ENCODE results near the gene PSMB2.

DNA sequence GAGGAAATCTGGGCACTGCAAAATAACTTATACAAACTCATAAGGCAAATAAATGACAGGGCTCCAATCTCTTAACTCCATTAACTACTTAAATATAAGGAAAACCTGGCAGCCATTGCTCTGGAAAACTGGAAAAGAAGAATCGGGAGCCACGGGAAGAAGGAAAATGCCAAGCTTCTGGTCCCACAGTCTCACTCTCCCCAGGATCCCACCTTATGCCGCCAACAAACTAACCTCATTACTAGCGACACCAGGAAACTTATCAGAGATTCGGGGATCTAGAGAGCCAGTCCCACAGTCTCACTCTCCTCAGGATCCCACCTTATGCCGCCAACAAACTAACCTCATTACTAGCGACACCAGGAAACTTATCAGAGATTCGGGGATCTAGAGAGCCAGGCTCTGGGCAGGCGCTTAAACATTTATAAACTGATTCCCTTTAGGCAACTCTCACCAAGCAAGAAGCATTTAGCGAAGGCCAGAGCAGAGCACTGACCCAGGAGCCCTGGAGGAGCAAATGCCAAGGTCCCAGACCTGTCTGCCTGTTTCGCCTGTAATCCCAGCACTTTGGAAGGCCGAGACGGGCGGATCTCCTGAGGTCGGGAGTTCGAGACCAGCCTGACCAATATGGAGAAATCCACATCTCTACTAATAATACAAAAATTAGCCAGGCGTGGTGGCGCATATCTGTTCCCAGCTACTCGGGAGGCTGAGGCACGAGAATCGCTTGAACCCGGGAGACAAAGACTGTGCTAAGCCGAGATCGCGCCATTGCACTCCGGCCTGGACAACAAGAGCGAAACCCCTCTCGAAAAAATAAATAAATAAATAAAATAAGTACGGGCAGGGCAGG, 720 bp downstream of the PSMB2 start:
- TF ChIP-seq, protein P1, sequence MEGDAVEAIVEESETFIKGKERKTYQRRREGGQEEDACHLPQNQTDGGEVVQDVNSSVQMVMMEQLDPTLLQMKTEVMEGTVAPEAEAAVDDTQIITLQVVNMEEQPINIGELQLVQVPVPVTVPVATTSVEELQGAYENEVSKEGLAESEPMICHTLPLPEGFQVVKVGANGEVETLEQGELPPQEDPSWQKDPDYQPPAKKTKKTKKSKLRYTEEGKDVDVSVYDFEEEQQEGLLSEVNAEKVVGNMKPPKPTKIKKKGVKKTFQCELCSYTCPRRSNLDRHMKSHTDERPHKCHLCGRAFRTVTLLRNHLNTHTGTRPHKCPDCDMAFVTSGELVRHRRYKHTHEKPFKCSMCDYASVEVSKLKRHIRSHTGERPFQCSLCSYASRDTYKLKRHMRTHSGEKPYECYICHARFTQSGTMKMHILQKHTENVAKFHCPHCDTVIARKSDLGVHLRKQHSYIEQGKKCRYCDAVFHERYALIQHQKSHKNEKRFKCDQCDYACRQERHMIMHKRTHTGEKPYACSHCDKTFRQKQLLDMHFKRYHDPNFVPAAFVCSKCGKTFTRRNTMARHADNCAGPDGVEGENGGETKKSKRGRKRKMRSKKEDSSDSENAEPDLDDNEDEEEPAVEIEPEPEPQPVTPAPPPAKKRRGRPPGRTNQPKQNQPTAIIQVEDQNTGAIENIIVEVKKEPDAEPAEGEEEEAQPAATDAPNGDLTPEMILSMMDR (conservative IDR thresholded peaks at IDR 0.05; ENCODE audit: low read length): no peak
- TF ChIP-seq EZH2phosphoT487 (IDR thresholded peaks at IDR 0.05; ENCODE audit: borderline replicate concordance, low read depth, low read length): no peak
